GM19372 (cell line): ENCODE data around the gene SLC6A7.
"Not testable (repeated sequence)": the region's sequence is repeated elsewhere in the genome, so short reads cannot be mapped to it uniquely, and the experiment has no call there.

Experiments used
- ATAC-seq: cut with Tn5 transposase; IDR thresholded peaks from one replicate; pipeline ENCODE4 v1.9.1; 2021; ENCODE audit warnings: mild to moderate bottlenecking, low read depth, moderate library complexity; ENCODE audit not compliant: unreplicated experiment

The SLC6A7 gene

GRCh38 chr5:150236981-150237754, 47.3 kb downstream of the SLC6A7 start:
- ATAC-seq: no peak

- ATAC-seq: no peak
Measured at GRCh38 chr5:150238646-150239045, 48.8 kb downstream of the SLC6A7 start.

GRCh38 chr5:150239099-150239793, 49.4 kb downstream of the SLC6A7 start:
- ATAC-seq: no peak

GRCh38 chr5:150239794-150240122, 49.9 kb downstream of the SLC6A7 start:
- ATAC-seq: no peak

GRCh38 chr5:150241298-150242160, 51.7 kb downstream of the SLC6A7 start:
- no peak for ATAC-seq

GRCh38 chr5:150242251-150242894, 52.5 kb downstream of the SLC6A7 start:
- ATAC-seq: no peak

GRCh38 chr5:150243590-150243989, 53.7 kb downstream of the SLC6A7 start:
- ATAC-seq: no peak

GRCh38 chr5:150244209-150244608, 54.3 kb downstream of the SLC6A7 start:
- ATAC-seq: no peak

GRCh38 chr5:150245111-150245789, 55.4 kb downstream of the SLC6A7 start:
- no peak for ATAC-seq

- ATAC-seq: no peak
Measured at GRCh38 chr5:150245808-150246207, 55.9 kb downstream of the SLC6A7 start.

GRCh38 chr5:150246429-150246828, 56.6 kb downstream of the SLC6A7 start:
- no peak for ATAC-seq

- no peak for ATAC-seq
Measured at GRCh38 chr5:150246835-150247234, 57.0 kb downstream of the SLC6A7 start.

- no peak for ATAC-seq
Measured at GRCh38 chr5:150247726-150248125, 57.9 kb downstream of the SLC6A7 start.

GRCh38 chr5:150248493-150248892, 58.6 kb downstream of the SLC6A7 start:
- not testable (repeated sequence) for ATAC-seq

GRCh38 chr5:150248946-150249345, 59.1 kb downstream of the SLC6A7 start:
- ATAC-seq: no peak

GRCh38 chr5:150249744-150250143, 59.9 kb downstream of the SLC6A7 start:
- no peak for ATAC-seq

- ATAC-seq: no peak
Measured at GRCh38 chr5:150251504-150251903, 61.6 kb downstream of the SLC6A7 start.

GRCh38 chr5:150252489-150252888, 62.6 kb downstream of the SLC6A7 start:
- no peak for ATAC-seq

GRCh38 chr5:150253416-150254208, 63.8 kb downstream of the SLC6A7 start:
- ATAC-seq: no peak
